K562 (cell line): ENCODE results near the gene RALY. TPM values are rescaled to one million over a fixed set of nuclear protein-coding genes. Genes with fewer than 3 reads are reported as not detected.

Experiments used
- ATAC-seq: fragments of 200-7000 bp; cut with Tn5 transposase; 3 replicates; pipeline ENCODE4 v1.9.1; 2020; ENCODE audit warnings: moderate library complexity
- BruUV-seq: library from RNA; stranded (reverse); fragments of 400-500 nt; replicated peaks from 2 replicates; lab custom pipeline; 2021; lab: Mats Ljungman, UMichigan
- CTCF ChIA-PET: fragments of 300-600 bp; formaldehyde crosslinking; extraction: SDS; loops from one replicate; lab custom pipeline; 2021; ENCODE audit warnings: low intra/inter-chr PET ratio; lab: Yijun Ruan, JAX
- POLR2A ChIA-PET: fragments of 300-600, 350-650 bp; sonication (Branson Sonifier 250); formaldehyde crosslinking; extraction: SDS; loops from one replicate; lab custom pipeline; 2021; ENCODE audit warnings: antibody characterized with exemption, inconsistent platforms; lab: Yijun Ruan, JAX
- DNase-seq, 4 experiments: peaks; one replicate each; pipeline versions ENCODE4 v3.0.0 to v3.0.0-alpha.2; 2011 to 2018; ENCODE audit warnings: low spot score in 3 of 4, mixed read lengths in 3 of 4; ENCODE audit errors: extremely low read depth in 1 of 4
- FAIRE-seq: peaks from 2 replicates; lab custom pipeline; 2011; peaks lifted over from hg19 to GRCh38; lab: Jason Lieb, UNC
- H2AFZ ChIP-seq: 2 replicates; pipeline ENCODE4 v1.6.0; 2011; ENCODE audit warnings: low read depth, low read length, control low read depth, inconsistent platforms
- H3K27ac ChIP-seq: fragments of 200-600 bp; 3 replicates; pipeline ENCODE4 v1.8.0; 2011; ENCODE audit warnings: low read depth, mild to moderate bottlenecking, control low read depth, inconsistent platforms, low read length, moderate library complexity, mixed read lengths; ENCODE audit errors: extremely low read depth
- H3K27me3 ChIP-seq, 2 experiments: fragments of 300-600 bp in 1 of 2; 2 replicates in 1 of 2; 3 replicates in 1 of 2; pipeline versions ENCODE4 v1.6.0 to v1.8.0; 2011; ENCODE audit warnings: inconsistent platforms in 2 of 2, low read length in 2 of 2, mild to moderate bottlenecking in 1 of 2, mixed read lengths in 1 of 2, moderate library complexity in 1 of 2; ENCODE audit not compliant: control insufficient read depth in 2 of 2, insufficient read depth in 2 of 2
- H3K36me3 ChIP-seq: fragments of 300-600 bp; 3 replicates; pipeline ENCODE4 v1.8.0; 2011; ENCODE audit warnings: mild to moderate bottlenecking, low read length, inconsistent platforms; ENCODE audit not compliant: control insufficient read depth, insufficient read depth
- H3K4me1 ChIP-seq, 2 experiments: fragments of 200-600 bp in 1 of 2; replicated peaks in 1 of 2; 2 replicates in 1 of 2; 3 replicates in 1 of 2; pipeline versions ENCODE4 v1.5.1 to v1.8.0; 2011; ENCODE audit warnings: inconsistent platforms in 2 of 2, low read length in 2 of 2, mild to moderate bottlenecking in 1 of 2, mixed read lengths in 1 of 2, moderate library complexity in 1 of 2; ENCODE audit not compliant: control insufficient read depth in 2 of 2, insufficient read depth in 2 of 2
- H3K4me2 ChIP-seq: 2 replicates; pipeline ENCODE4 v1.6.1; 2011; ENCODE audit warnings: low read length, control low read depth, inconsistent platforms, mixed read lengths; ENCODE audit not compliant: insufficient read depth
- H3K4me3 ChIP-seq: fragments of 200-600 bp; sonication (generic), shearing (Covaris generic); 2 replicates; pipeline ENCODE4 v1.5.1; 2016; ENCODE audit warnings: control low read depth, inconsistent platforms
- H3K79me2 ChIP-seq: fragments of 200-600 bp; 3 replicates; pipeline ENCODE4 v1.8.0; 2011; ENCODE audit warnings: low read length, inconsistent platforms; ENCODE audit not compliant: control insufficient read depth, insufficient read depth
- H3K9ac ChIP-seq, 2 experiments: 2 replicates each; pipeline versions ENCODE4 v1.6.0 to v1.6.1; 2011; ENCODE audit warnings: low read depth in 2 of 2, low read length in 2 of 2, control low read depth in 1 of 2, inconsistent platforms in 1 of 2, mild to moderate bottlenecking in 1 of 2, mixed read lengths in 1 of 2; ENCODE audit not compliant: insufficient read depth in 1 of 2
- H3K9me1 ChIP-seq: one replicate; pipeline ENCODE4 v1.6.0; 2011; ENCODE audit warnings: inconsistent platforms, mild to moderate bottlenecking, low read length, moderate library complexity; ENCODE audit not compliant: control insufficient read depth, insufficient read depth
- H3K9me3 ChIP-seq: replicated peaks from 2 replicates; pipeline ENCODE4 v1.5.1; 2011; ENCODE audit warnings: low read depth, low read length, inconsistent platforms; ENCODE audit not compliant: control insufficient read depth, insufficient read depth
- H4K20me1 ChIP-seq: replicated peaks from 2 replicates; pipeline ENCODE4 v1.6.1; 2011; ENCODE audit warnings: low read length, inconsistent platforms, mixed read lengths; ENCODE audit not compliant: control insufficient read depth, insufficient read depth
- in situ Hi-C: fragments of 300-500 bp; cut with MboI; formaldehyde crosslinking; loops from 4 replicates; pipeline ENCODE4 v1.15.0; 2018; ENCODE audit warnings: inconsistent platforms, mixed read lengths
- intact Hi-C: fragments of 100-400 bp; cut with micrococcal nuclease; formaldehyde crosslinking; loops from 2 replicates; pipeline ENCODE4 v1.14.2; 2022
- polyA plus RNA-seq, 8 experiments: library from polyadenylated mRNA; depleted of rRNA in 4 of 8; stranded (reverse) in 5 of 8; unstranded in 3 of 8; fragments of >200 nt; fragmentation: Nextera tagmentation in 2 of 8; fragmentation: Illumina TruSeq in 1 of 8; extraction: Ambion mirVana in 2 of 8; extraction: Trizol in 1 of 8; gene quantifications; 2 replicates each; pipeline versions ENCODE4 v1.2.1 to v1.2.3, GENCODE V29; 2011 to 2014; ENCODE audit warnings: inconsistent platforms in 1 of 8, missing spikeins in 1 of 8
- total RNA-seq, 7 experiments: library from RNA; depleted of rRNA in 6 of 7; stranded (reverse); fragments of >200 nt in 6 of 7; fragmentation: Illumina TruSeq in 2 of 7; extraction: Trizol in 2 of 7; gene quantifications; 2 replicates each; pipeline versions ENCODE4 v1.2.1 to v1.2.3, GENCODE V29; 2011 to 2021; ENCODE audit warnings: low replicate concordance in 1 of 7
- TF ChIP-seq, protein P1 (sequence below): IDR thresholded peaks from 3 replicates; pipeline ENCODE4 v1.6.1; 2011; ENCODE audit warnings: borderline replicate concordance, mild to moderate bottlenecking, moderate library complexity; ENCODE audit not compliant: insufficient read length; ENCODE audit errors: extremely low read depth

The RALY gene
- total and polyA plus RNA-seq, 9 of the 15 experiments (the other 6 are each of a cell fraction or from before 2014, with no cell fraction given) = 0.80 to 207 (median 128) TPM

DNA sequence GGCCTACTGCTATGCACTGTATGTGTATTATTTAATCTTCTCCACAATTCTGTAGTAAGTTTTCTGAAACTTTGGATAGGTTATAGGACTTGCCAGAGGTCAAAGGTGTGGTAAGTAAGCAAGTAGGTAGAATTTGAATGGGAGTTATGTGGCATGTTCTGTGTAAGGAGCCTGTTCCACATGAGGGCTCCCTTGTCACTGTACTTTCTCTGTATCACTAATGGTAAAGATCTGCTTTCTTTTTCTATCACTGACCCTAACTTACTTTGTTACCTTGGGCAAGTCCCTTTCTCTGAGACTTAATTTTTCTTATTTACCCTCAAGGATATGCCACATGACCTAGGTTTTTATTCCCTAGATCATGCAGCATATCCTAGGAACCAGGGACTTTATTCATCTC is 68.0 kb downstream of the RALY start:
- Histone ChIP-seq H3K79me2 (peaks cover 43% of the 10 kb centered on the region; the same call in 2 of the 3 replicates), H3K36me3 (peaks cover 34% of the 10 kb centered on the region), H3K9me1 (peaks cover 6% of the 10 kb centered on the region), H3K4me2 (no peak overlapping the region), H3K9me3 (no peaks in the 10 kb centered on the region), H3K27ac (no peak overlapping the region), H3K4me1 (peaks cover 5 to 26% of the 10 kb centered on the region in 2 experiments; a peak in 3 of 5 replicates), H3K4me3 (no peak overlapping the region), H2AFZ (no peak overlapping the region), H3K9ac (no peak overlapping the region), H4K20me1 (peaks cover 24% of the 10 kb centered on the region; the same call in 1 of the 2 replicates), H3K27me3 (no peaks in the 10 kb centered on the region)
- in situ Hi-C loops = no loop called here
- POLR2A ChIA-PET = interaction anchor here (0.6 to 1.2 kb wide), 3 partner anchors 12 to 97 kb away, joined by 3 to 4 read pairs (median 3); no protein-coding TSS in a partner anchor
- TF ChIP-seq, protein P1, sequence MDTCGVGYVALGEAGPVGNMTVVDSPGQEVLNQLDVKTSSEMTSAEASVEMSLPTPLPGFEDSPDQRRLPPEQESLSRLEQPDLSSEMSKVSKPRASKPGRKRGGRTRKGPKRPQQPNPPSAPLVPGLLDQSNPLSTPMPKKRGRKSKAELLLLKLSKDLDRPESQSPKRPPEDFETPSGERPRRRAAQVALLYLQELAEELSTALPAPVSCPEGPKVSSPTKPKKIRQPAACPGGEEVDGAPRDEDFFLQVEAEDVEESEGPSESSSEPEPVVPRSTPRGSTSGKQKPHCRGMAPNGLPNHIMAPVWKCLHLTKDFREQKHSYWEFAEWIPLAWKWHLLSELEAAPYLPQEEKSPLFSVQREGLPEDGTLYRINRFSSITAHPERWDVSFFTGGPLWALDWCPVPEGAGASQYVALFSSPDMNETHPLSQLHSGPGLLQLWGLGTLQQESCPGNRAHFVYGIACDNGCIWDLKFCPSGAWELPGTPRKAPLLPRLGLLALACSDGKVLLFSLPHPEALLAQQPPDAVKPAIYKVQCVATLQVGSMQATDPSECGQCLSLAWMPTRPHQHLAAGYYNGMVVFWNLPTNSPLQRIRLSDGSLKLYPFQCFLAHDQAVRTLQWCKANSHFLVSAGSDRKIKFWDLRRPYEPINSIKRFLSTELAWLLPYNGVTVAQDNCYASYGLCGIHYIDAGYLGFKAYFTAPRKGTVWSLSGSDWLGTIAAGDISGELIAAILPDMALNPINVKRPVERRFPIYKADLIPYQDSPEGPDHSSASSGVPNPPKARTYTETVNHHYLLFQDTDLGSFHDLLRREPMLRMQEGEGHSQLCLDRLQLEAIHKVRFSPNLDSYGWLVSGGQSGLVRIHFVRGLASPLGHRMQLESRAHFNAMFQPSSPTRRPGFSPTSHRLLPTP = no peak
- intact Hi-C loops = loop anchor here (10.0 kb wide), 1 partner anchor 267 kb away; no protein-coding TSS in a partner anchor
- CTCF ChIA-PET = no interaction called here
- FAIRE-seq = no peak
- BruUV-seq = no TSS peak
- no peak for ATAC-seq
- no peak for DNase-seq
